Activated CD4-positive, alpha-beta T cell treated with anti-CD3 and anti-CD28 coated beads for 36 hours (primary cell): Measurements from ENCODE around the gene SPATA31D4. TPM values are rescaled to one million over a fixed set of nuclear protein-coding genes. Genes with fewer than 3 reads are reported as not detected.
"Not testable (repeated sequence)": the region's sequence is repeated elsewhere in the genome, so short reads cannot be mapped to it uniquely, and the experiment has no call there.

Source experiments
- ATAC-seq: fragments of 200-7000 bp; cut with Tn5 transposase; one replicate; pipeline ENCODE4 v1.10.0; 2021; ENCODE audit warnings: mild to moderate bottlenecking, moderate library complexity
- CTCF ChIA-PET: fragments of 350-600 bp; sonication (Branson Sonifier 250); formaldehyde crosslinking; loops from one replicate; lab custom pipeline; 2021; ENCODE audit warnings: antibody characterized with exemption; lab: Charles Lee
- POLR2A ChIA-PET: fragments of 350-600 bp; sonication (Branson Sonifier 250); formaldehyde crosslinking; loops from one replicate; lab custom pipeline; 2021; ENCODE audit warnings: antibody characterized with exemption, inconsistent platforms; lab: Charles Lee
- DNase-seq: peaks from one replicate; pipeline ENCODE4 v3.0.0-alpha.2; 2020
- H3K27ac Mint-ChIP-seq: one replicate; pipeline ENCODE4 v1.8.0; 2021; ENCODE audit warnings: mixed read lengths
- H3K27me3 Mint-ChIP-seq: one replicate; pipeline ENCODE4 v1.8.0; 2021; ENCODE audit warnings: mixed read lengths
- H3K36me3 Mint-ChIP-seq: one replicate; pipeline ENCODE4 v1.8.0; 2021; ENCODE audit warnings: low read depth, mixed read lengths
- H3K4me1 Mint-ChIP-seq: one replicate; pipeline ENCODE4 v1.8.0; 2021; ENCODE audit warnings: mixed read lengths
- H3K4me3 Mint-ChIP-seq: one replicate; pipeline ENCODE4 v1.8.0; 2021; ENCODE audit warnings: mild to moderate bottlenecking, moderate library complexity, mixed read lengths
- H3K9me3 Mint-ChIP-seq: one replicate; pipeline ENCODE4 v1.8.0; 2021; ENCODE audit warnings: low read depth, mixed read lengths
- intact Hi-C, 2 experiments: fragments of 100-400 bp; cut with DNase I in 1 of 2; cut with micrococcal nuclease in 1 of 2; formaldehyde crosslinking; loops; one replicate each; pipeline versions ENCODE4 v1.14.2 to v1.15.1; 2022 to 2024; cut with DNase I, micrococcal nuclease
- total RNA-seq, 2 experiments: library from RNA; stranded (reverse); gene quantifications; one replicate each; pipeline ENCODE4 v1.2.3, GENCODE V29; 2021

Gene SPATA31D4
- total RNA-seq, 2 experiments from 2014 or later = not detected

DNA sequence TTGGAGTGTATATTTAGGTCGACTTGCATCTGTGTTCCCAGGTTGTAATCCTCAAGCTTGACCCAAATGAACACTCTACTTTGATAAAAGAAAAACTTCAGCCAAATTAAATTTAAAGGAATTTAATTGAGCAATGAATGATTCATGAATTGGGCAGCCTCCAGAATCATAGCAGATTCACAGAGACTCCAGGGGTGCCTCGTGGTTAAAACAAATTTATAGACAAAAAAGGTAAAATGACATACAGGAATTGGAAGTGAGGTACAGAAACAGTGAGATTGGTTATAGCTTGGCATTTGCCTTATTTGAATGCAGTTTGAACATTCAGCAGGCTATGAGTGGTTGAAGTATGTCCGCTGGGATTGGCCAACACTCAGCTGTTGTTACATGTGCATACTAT, 21.6 kb upstream of the SPATA31D4 start:
- ChIA-PET POLR2A (no interaction called here), CTCF (no interaction called here)
- ATAC-seq (no peak), DNase-seq (no peak)
- no peak overlapping the region for H3K27ac Mint-ChIP-seq
- H3K36me3 Mint-ChIP-seq = no peaks in the 10 kb centered on the region
- no peaks in the 10 kb centered on the region for H3K27me3 Mint-ChIP-seq
- H3K4me1 Mint-ChIP-seq = no peaks in the 10 kb centered on the region
- no peak overlapping the region for H3K4me3 Mint-ChIP-seq
- no peaks in the 10 kb centered on the region for H3K9me3 Mint-ChIP-seq
- intact Hi-C loops = no loop called here

DNA sequence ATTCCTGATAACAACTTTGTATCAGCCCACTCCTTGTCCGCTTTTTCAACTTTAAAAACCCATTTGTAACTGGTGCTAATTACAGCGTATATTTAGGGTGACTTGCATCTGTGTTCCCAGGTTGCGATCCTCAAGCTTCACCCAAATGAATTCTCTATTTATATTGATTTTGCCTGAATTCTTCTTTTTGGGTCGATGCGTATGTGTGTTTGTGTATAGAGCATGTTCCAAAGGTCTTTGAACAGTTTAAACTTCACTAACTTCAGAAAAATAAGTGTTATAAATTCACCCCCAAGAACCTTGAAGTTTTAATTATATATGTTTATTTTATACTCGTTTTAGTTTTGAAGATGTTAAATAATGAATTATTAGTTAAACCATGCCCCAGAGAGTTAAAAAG, 16.1 kb upstream of the SPATA31D4 start:
- intact Hi-C loops = no loop called here
- Mint-ChIP-seq H3K27ac (no peak overlapping the region), H3K27me3 (no peaks in the 10 kb centered on the region), H3K4me1 (no peaks in the 10 kb centered on the region), H3K36me3 (no peaks in the 10 kb centered on the region), H3K4me3 (no peak overlapping the region), H3K9me3 (no peaks in the 10 kb centered on the region)
- CTCF ChIA-PET = no interaction called here
- DNase-seq (no peak), ATAC-seq (no peak)
- POLR2A ChIA-PET = no interaction called here

DNA sequence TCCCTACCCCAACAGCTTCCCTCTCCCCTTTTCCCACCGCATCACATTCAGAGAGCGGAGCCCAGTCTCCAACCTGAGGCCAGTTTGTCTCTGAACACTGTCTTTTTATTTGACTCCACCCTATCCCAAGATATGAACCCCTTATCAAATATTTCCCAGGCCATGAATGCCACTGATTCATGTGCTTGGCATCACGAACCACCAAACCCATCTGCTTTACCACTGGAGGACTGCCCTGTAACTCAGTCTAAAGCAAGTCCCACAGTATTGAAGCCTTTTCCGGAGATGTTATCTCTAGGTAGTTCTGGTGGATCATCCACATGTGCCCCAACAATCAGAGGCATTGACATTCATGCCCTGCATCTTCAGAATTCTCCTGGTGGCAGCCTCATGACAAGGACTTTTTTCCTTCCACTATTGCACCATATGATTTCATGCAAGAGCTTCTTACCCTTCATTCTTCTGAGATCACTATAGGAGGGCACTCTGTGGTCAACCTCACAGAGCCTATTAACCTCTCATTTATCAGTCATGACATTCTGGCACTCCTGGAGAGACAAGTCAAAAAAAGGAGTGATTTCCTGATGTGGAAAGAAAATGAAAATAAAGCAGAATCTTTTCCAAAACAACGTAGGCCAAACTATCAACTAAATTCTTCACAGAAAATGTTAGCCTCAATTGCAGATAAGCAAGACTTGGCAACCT, 12.3 kb upstream of the SPATA31D4 start:
- ChIA-PET POLR2A (no interaction called here), CTCF (no interaction called here)

DNA sequence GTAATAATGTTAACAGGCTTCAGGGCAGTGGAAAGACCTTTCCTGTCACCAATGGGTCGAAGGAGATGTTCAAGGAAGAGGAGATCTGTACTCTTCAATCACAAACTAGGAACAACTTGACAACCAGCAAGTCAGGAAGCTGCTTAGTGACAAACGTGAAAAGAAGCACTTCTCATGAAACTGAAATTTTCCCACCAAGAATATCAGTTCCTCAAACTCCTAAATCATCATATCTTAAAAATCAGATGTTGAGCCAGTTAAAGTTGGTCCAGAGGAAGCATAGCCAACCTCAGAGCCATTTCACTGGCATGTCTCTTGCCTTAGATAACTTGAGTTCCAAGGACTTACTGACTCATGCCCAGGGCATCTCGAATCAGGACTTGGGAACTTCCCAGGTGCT, 9.7 kb upstream of the SPATA31D4 start:
- ATAC-seq, H3K27me3 Mint-ChIP-seq, H3K27ac Mint-ChIP-seq, intact Hi-C loops, H3K9me3 Mint-ChIP-seq, H3K36me3 Mint-ChIP-seq, H3K4me1 Mint-ChIP-seq, H3K4me3 Mint-ChIP-seq, DNase-seq, POLR2A ChIA-PET, CTCF ChIA-PET: not testable (repeated sequence)

More for the DNA sequence above, 12.3 kb upstream of the SPATA31D4 start:
- DNase-seq (no peak), ATAC-seq (no peak)
- H3K27me3 Mint-ChIP-seq = peaks cover 1% of the 10 kb centered on the region
- no peaks in the 10 kb centered on the region for H3K9me3 Mint-ChIP-seq
- intact Hi-C loops = no loop called here
- H3K27ac Mint-ChIP-seq = no peak overlapping the region
- H3K4me3 Mint-ChIP-seq = no peak overlapping the region
- no peaks in the 10 kb centered on the region for H3K4me1 Mint-ChIP-seq
- no peaks in the 10 kb centered on the region for H3K36me3 Mint-ChIP-seq

- CTCF ChIA-PET, DNase-seq, H3K27me3 Mint-ChIP-seq, H3K36me3 Mint-ChIP-seq, intact Hi-C loops, ATAC-seq, H3K4me3 Mint-ChIP-seq, H3K27ac Mint-ChIP-seq, H3K4me1 Mint-ChIP-seq, POLR2A ChIA-PET, H3K9me3 Mint-ChIP-seq: not testable (repeated sequence)
These were observed 1.9 kb downstream of the SPATA31D4 start for GRCh38 chr9:81930147-81930546.

DNA sequence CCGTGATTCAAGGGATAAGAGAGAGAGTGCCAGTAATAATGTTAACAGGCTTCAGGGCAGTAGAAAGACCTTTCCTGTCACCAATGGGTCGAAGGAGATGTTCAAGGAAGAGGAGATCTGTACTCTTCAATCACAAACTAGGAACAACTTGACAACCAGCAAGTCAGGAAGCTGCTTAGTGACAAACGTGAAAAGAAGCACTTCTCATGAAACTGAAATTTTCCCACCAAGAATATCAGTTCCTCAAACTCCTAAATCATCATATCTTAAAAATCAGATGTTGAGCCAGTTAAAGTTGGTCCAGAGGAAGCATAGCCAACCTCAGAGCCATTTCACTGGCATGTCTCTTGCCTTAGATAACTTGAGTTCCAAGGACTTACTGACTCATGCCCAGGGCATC, 5.3 kb downstream of the SPATA31D4 start:
- ATAC-seq, DNase-seq, POLR2A ChIA-PET, H3K4me3 Mint-ChIP-seq, H3K4me1 Mint-ChIP-seq, H3K9me3 Mint-ChIP-seq, H3K27me3 Mint-ChIP-seq, H3K36me3 Mint-ChIP-seq, H3K27ac Mint-ChIP-seq, CTCF ChIA-PET, intact Hi-C loops: not testable (repeated sequence)

GRCh38 chr9:81943393-81943792, 15.2 kb downstream of the SPATA31D4 start, which contains the start of gene SPATA31D3:
Gene SPATA31D3, plus strand, starts transcription at chr9:81943500. Its CDS starts 86 bp downstream, at chr9:81943586.
- DNase-seq, intact Hi-C loops, H3K27me3 Mint-ChIP-seq, POLR2A ChIA-PET, H3K27ac Mint-ChIP-seq, CTCF ChIA-PET, H3K9me3 Mint-ChIP-seq, H3K4me1 Mint-ChIP-seq, H3K36me3 Mint-ChIP-seq, H3K4me3 Mint-ChIP-seq, ATAC-seq: not testable (repeated sequence)

DNA sequence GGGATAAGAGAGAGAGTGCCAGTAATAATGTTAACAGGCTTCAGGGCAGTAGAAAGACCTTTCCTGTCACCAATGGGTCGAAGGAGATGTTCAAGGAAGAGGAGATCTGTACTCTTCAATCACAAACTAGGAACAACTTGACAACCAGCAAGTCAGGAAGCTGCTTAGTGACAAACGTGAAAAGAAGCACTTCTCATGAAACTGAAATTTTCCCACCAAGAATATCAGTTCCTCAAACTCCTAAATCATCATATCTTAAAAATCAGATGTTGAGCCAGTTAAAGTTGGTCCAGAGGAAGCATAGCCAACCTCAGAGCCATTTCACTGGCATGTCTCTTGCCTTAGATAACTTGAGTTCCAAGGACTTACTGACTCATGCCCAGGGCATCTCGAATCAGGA, 20.4 kb downstream of the SPATA31D4 start:
- H3K27me3 Mint-ChIP-seq, H3K27ac Mint-ChIP-seq, ATAC-seq, H3K4me1 Mint-ChIP-seq, CTCF ChIA-PET, H3K36me3 Mint-ChIP-seq, H3K4me3 Mint-ChIP-seq, intact Hi-C loops, POLR2A ChIA-PET, H3K9me3 Mint-ChIP-seq, DNase-seq: not testable (repeated sequence)

GRCh38 chr9:81953096-81953495, 24.9 kb downstream of the SPATA31D4 start:
- intact Hi-C loops = no loop called here
- no peaks in the 10 kb centered on the region for H3K4me1 Mint-ChIP-seq
- H3K27me3 Mint-ChIP-seq = no peaks in the 10 kb centered on the region
- CTCF ChIA-PET = no interaction called here
- peaks cover 25% of the 10 kb centered on the region for H3K9me3 Mint-ChIP-seq
- H3K4me3 Mint-ChIP-seq = no peak overlapping the region
- H3K36me3 Mint-ChIP-seq = no peaks in the 10 kb centered on the region
- ATAC-seq (no peak), DNase-seq (no peak)
- POLR2A ChIA-PET = no interaction called here
- H3K27ac Mint-ChIP-seq = no peak overlapping the region

- intact Hi-C loops = no loop called here
- ATAC-seq (no peak), DNase-seq (no peak)
- H3K4me1 Mint-ChIP-seq = no peaks in the 10 kb centered on the region
- H3K27ac Mint-ChIP-seq = no peak overlapping the region
- POLR2A ChIA-PET = no interaction called here
- H3K36me3 Mint-ChIP-seq = no peaks in the 10 kb centered on the region
- no peak overlapping the region for H3K4me3 Mint-ChIP-seq
- CTCF ChIA-PET = no interaction called here
- peaks cover 22% of the 10 kb centered on the region for H3K9me3 Mint-ChIP-seq
- no peaks in the 10 kb centered on the region for H3K27me3 Mint-ChIP-seq
These were observed 27.4 kb downstream of the SPATA31D4 start for GRCh38 chr9:81955625-81956024.

DNA sequence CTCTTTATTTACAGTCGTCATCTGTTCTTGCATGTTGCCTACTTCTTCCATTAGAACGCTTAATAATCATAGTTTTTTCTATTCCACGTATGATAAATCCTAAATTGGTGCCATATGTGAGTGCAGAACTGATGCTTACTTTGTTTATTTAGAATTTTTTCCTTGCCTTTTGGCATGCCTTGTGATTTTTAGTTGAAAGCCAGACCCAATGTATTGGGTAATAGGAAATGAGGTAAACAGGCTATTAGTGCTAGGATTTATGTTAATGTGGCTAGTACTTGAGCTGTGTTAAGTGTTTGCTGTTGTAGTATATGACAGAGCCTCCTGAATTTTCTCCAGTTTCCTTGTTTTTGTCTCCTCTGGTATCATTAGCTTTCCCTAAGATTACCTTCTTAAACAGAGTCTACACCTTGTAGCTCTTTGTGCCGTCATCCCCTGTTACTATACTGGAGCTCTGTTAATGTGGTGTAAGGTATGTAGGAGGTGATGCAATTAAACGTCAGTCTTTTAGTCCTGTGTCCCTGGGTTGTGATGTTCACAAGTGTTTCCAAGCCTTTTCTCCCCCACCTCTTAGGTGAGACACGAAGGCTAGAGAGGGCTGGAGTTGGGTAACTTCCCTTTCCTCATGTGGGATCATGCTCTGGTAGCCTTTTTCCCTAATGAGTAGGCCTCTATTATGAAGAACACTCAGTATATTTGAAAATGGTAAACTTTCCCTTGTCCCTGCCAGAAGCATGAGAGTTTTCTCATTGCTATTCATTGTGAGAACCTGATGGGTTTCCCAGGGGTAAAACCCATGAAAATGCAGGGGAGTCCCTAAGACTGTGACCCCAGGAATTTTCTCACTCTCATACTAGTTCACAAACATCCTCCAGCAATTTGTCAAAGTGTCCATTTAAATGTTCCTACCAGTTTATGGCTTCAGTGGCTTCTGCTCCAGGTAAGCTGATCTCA, 36.3 kb downstream of the SPATA31D4 start:
- intact Hi-C loops = no loop called here
- no peaks in the 10 kb centered on the region for H3K4me1 Mint-ChIP-seq
- no peaks in the 10 kb centered on the region for H3K36me3 Mint-ChIP-seq
- no peak overlapping the region for H3K4me3 Mint-ChIP-seq
- H3K27ac Mint-ChIP-seq = no peak overlapping the region
- CTCF ChIA-PET = no interaction called here
- H3K27me3 Mint-ChIP-seq = no peaks in the 10 kb centered on the region
- no peaks in the 10 kb centered on the region for H3K9me3 Mint-ChIP-seq
- DNase-seq (no peak), ATAC-seq (no peak)
- POLR2A ChIA-PET = no interaction called here

DNA sequence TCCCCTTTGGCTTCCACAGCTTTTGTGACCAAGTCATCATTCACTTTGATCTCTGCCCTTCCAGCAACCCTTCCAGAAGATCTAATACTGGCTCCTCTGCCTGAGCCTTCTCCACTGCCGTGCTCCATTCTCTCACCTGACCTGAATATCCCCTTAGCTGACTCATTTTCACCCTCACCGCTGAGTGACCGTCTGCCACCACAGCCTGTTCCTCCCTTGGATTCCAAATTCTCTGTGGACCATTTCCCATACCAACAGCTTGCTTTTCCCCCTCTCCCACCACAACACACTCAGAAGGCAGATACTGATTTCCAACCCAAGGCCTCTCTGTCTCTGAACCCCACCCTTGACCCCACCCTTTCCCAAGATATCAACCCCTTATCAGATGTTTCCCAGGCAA, 39.8 kb downstream of the SPATA31D4 start:
- Mint-ChIP-seq H3K36me3 (no peaks in the 10 kb centered on the region), H3K4me3 (no peak overlapping the region), H3K27me3 (no peaks in the 10 kb centered on the region), H3K27ac (no peak overlapping the region), H3K9me3 (no peaks in the 10 kb centered on the region), H3K4me1 (no peaks in the 10 kb centered on the region)
- ChIA-PET POLR2A (no interaction called here), CTCF (no interaction called here)
- no peak for DNase-seq
- intact Hi-C loops = no loop called here
- ATAC-seq = no peak
